Activated CD8-positive, alpha-beta memory T cell treated with anti-CD3 and anti-CD28 coated beads for 4 hours (primary cell): Measurements from ENCODE around the gene PLCH2.

Experiments used
- DNase-seq, 2 donors: peaks; one replicate each; pipeline ENCODE4 v3.0.0-alpha.2; 2020; ENCODE audit warnings: low read depth in 2 of 2

PLCH2 gene, protein sequence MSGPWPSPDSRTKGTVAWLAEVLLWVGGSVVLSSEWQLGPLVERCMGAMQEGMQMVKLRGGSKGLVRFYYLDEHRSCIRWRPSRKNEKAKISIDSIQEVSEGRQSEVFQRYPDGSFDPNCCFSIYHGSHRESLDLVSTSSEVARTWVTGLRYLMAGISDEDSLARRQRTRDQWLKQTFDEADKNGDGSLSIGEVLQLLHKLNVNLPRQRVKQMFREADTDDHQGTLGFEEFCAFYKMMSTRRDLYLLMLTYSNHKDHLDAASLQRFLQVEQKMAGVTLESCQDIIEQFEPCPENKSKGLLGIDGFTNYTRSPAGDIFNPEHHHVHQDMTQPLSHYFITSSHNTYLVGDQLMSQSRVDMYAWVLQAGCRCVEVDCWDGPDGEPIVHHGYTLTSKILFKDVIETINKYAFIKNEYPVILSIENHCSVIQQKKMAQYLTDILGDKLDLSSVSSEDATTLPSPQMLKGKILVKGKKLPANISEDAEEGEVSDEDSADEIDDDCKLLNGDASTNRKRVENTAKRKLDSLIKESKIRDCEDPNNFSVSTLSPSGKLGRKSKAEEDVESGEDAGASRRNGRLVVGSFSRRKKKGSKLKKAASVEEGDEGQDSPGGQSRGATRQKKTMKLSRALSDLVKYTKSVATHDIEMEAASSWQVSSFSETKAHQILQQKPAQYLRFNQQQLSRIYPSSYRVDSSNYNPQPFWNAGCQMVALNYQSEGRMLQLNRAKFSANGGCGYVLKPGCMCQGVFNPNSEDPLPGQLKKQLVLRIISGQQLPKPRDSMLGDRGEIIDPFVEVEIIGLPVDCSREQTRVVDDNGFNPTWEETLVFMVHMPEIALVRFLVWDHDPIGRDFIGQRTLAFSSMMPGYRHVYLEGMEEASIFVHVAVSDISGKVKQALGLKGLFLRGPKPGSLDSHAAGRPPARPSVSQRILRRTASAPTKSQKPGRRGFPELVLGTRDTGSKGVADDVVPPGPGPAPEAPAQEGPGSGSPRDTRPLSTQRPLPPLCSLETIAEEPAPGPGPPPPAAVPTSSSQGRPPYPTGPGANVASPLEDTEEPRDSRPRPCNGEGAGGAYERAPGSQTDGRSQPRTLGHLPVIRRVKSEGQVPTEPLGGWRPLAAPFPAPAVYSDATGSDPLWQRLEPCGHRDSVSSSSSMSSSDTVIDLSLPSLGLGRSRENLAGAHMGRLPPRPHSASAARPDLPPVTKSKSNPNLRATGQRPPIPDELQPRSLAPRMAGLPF (N-terminal part only)

DNA sequence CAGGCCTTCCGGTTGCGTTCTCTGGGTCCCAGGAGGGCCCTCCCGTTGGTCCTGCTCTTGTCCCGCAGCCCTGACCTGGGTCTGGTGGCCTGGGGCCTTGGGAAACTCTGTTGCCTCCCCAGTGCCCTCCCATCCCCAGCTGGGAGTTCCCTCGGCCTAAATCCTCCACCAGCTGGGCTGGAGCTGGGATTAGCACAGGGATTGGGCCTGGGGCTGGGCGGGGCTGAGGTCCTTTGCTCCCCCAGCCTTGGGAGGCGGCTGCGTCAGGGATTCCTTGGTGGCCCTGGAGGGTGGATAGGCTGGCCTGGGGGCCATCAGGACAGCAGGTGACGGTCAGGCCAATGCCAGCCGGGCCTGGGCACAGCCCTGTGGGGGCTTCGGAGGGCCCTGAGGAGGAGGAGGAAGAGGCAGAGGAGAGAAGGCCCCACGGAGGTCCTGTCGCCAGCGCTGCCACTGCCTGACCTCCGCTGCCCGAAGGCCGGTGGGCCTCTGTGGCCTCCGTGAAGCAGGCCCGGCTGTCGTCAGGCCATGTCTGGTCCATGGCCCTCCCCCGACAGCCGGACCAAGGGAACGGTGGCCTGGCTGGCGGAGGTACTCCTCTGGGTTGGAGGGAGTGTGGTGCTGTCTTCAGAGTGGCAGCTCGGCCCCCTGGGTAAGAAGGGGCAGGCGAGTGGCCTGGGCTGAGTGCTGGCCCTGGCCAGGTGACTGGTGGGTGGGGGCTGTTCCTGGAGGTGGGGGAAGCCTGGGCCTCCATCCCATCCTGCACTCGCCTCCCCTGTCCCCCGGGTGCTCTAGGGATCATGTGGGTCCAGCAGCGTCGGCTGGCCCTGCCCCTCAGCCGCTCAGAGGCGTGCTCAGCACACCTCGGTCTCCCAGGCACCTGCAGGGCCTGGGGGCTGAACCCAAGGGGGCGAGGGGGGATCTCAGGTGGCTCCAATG is at the start of gene PLCH2:
Gene PLCH2, plus strand, starts transcription at position 229 of the 939 bp plus-strand sequence. Its CDS starts 300 bp downstream, at position 529.
- DNase-seq = no peak

DNA sequence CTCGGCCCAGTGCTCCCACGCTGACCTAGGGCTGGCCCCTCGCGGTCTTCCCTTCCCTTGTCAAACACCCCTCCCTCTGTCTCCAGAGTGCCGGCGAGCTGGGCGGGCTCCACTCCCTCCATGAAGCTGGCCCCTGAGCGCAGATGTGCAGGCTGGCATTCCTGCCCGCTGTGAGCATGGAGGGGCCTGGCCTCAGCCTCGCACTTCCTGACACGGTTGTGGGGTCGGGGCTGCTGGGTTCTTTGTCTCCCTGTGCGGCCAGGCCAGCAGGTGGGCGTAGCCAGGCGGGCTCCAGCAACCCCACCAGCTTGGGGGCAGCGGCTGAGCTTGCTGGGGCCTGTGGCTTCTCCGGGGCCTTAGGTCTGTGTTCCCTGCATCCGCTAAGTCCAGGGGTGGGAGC is 49.5 kb upstream of the PLCH2 start:
- DNase-seq = no peak

DNA sequence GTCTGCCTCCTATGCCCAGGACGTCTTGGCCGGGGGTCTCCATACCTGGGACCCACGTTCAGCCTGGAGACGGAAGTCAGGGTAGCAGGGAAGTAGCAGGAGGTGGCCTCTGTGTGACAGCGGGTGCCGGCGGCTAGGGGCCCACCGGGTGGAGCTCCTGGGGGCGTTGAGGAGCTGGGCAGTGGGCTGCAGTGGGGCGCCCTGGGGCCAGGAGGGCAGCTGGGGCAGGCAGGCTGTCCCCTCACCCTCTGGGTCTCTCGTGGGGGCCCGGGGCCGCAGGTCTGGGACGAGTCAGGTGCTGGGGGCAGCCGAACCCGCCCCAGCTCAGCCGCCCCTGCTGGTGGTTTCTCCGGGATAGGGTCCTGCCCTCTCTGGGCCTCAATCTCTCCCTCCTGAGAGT is 49.0 kb upstream of the PLCH2 start:
- DNase-seq = no peak

DNA sequence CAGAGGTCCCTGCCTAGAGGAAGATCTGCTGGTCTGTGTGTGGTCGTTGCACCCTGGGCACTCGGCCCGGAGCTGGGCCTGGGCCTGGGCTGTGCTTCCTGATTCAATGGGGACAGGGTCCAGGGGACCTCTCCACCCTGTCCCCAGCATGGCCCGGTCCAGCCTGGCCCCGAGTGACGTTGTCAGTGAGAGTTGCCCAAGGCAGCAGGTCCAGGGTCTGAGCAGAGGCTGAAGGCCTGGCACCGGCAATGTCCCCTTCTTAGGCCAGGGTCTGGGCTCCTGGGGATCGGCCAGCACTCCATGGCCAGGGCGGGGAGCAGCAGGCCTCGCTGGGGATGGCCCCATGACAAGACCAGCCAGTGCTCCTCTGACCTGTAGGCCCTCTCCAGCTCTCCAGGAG is 48.1 kb upstream of the PLCH2 start:
- no peak for DNase-seq

DNA sequence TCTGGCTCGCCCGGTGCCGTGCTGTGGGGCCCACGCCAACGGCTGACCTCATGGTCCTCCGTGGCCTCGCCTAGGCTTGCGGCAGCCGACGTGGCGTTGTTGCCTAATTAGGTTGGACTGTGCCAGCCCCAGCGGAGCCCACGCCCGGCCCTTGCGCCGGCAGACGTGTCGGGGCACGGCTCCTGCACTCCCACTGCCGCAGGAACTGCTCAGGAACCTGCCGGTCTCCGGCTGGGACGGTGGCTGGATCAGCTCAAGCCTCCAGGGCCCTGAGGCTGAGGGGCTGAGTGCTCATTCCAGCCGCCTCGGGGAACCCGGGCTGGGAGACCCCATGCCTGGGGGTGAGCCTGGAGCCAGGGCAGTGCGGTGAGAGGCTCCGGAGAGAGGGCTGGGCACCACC is 47.6 kb upstream of the PLCH2 start:
- no peak for DNase-seq

DNA sequence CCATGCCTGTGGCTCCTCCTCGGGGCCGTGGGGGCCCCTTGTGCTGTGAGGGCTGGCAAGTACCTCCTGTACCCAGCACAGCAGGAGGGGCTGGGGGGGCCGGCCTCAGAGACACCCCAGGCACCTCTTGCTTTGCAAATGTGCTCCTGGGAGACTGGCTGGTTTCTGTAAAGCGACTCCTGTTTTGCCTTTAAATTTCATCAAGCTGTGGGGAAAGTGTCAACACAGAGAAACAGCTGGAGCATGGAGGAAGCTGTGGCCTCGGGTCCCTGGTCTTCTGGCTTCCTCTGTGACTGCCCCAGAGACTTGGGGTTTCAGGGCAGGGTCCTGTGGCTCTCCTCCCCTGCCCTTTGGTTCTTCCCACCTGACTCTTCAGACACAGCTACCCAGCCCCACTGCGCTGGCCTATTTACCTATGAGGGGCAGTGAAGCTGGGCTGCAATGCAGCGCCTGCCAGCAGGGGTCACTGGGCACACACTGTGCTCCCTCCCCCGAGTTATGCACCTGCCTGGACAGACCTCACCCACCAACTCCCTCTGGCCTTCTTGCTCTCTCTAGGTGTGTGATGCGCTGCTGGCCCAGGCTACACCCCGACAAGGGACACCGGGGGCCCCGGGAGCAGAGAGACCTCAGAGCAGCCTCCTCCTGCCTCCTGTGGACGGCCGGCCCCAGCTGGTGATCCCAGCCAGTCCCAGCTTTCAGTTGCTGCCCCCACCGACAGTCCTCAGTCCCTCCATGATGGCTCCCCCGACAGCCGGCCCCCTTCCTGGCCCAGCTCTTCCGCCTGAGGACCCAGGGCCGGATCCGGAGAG is 46.1 kb upstream of the PLCH2 start:
- DNase-seq = no peak

DNA sequence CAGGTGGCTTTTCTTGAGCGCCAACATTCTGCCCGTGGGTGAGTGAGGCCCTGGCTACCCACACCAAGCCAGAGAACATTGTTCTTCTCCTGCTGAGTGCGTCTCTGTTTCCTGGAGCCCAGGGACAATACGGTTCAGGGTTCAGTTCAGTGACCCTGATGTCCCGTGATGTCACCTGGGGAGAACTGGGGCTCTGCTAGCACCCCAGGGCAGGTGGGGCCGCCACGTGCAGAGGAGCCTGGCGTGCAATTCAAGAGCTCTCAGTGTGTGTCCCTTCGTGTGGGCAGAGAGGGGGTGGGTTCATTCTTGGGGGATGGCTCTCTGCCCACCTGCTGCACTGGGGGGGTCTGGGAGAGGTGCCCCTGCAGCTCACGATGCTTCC is 45.5 kb upstream of the PLCH2 start:
- DNase-seq = no peak

DNA sequence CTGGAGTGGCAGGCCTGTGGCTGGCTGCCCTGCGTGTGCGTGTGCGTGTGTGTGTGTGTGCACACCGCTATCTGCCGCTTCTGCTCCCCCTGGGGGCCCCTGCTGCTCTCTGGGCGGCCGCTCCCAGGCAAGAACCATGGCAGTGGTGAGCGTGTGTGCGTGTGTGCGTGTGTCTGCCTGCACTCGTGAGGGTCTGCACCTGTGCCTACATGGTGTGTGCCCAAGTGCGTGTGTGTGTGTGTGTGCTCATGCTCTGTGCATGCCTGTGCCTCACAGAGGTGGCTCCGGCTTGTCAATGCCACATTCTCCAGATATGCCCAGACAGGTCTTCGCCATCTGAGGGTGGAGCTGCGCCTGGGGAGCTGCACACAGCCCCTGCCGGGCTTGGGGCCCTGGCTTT is 45.0 kb upstream of the PLCH2 start:
- no peak for DNase-seq

DNA sequence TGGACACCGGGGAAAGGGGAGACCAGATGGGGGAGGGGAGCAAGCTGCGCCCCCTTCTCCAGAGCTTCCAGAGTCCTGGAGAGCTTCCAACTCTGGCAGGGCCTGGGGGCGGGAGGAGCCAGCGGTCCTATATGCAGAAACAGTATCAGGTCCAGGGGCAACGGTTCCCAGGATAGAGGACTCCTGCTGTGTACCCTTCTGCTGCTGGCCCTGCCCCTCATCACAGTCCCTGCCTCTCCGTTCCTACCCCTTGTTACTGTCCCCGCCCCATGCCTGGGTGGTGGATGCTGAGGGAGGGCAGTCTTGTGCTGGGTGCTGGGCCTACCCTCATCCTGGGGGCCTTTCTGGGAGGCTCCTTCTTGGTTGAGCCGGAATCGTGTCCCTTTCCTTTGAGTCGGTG is 44.6 kb upstream of the PLCH2 start:
- no peak for DNase-seq

DNA sequence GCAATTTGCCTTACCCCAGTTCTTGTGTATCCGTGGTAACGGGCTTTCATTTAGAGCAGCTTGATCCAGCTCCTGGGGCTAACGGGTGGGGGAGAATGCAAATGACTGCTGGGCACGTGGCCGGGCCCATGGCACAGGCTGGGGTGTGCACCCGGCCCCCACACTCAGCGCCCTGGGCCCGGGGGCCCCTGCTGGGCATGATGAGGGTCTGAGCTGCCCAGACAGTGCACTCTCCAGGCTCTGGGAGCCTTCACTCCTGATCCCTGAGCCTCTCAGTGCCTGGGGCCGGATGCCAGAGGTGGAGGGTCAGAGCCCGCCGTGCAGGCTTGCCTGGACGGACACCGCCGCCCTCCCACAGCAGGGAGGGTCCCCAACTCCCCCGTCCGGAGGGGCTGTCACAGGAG is 43.6 kb upstream of the PLCH2 start:
- no peak for DNase-seq

DNA sequence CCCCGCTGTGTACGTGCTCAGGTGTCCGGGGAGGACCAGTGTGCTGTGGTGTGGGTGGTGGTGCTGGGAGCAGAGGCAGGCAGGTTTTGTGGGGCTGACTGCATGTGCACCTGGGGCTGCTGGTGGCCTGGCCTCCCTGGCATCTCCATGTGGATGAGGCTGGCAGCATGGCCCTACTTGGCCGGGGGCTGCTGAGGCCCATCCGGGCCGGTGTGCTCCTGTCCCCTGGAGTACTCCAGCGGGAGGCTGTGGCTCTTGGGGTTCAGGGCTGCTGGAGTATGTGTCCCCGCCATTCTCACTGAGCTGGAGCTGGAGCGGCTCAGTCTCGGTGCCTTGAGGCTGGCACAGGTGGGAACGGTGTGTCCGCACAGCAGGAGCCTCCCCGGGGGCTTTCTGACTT is 42.9 kb upstream of the PLCH2 start:
- DNase-seq = no peak

DNA sequence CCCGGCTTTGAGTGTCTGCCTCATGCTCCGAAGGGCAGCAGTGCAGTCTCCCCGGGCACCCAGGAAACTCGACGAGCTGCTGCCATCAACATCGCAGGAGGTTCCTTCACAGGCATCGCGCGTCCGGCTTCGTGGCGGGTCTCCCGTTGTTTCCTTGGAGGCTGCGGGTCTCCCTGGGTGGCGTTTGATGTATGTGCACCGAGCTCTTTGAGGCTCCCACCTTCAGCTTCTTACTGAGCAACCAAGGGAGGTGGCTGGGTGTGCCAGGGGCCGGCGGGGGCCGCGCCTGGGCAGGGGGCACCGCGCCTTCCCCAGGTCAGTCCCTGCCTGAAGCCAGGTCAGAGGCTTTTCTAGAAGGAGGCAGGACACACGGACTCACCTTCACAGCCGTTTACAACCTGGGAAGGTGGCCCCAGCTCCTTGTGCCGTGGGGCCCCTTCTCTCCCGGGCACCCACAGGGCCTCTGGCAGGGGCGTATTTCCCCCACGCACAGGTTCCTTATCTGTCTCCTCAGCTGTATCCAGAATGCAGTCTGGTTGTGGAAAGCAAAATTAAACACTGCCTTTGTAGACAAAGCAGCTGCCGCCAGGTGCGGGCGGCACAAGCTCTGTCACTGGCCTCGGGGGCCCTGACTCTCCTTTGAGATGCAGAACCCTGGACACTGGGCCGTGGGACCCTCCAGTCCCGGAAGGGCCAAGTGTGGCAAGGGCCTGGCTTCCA is 42.0 kb upstream of the PLCH2 start:
- no peak for DNase-seq

DNA sequence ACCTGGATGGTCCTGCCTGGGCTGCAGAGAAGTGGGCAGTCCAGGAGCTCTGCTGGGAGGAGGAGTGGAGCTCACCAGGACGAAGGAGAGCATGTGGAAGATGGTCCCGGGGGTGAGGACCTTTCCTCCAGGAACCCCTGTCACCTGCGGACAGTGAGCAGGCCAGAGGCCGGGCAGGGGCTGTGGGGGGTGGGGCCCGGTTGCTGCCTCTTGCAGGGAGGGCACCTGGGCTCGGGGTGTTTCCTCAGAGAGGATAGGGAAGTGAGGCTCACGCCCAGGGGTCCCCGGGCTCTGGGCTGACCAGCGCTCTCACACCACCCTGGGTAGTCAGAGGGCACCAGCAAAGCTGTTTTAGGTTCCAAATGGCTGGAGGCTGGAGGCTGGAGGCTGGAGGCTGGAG is 41.0 kb upstream of the PLCH2 start:
- DNase-seq = no peak

DNA sequence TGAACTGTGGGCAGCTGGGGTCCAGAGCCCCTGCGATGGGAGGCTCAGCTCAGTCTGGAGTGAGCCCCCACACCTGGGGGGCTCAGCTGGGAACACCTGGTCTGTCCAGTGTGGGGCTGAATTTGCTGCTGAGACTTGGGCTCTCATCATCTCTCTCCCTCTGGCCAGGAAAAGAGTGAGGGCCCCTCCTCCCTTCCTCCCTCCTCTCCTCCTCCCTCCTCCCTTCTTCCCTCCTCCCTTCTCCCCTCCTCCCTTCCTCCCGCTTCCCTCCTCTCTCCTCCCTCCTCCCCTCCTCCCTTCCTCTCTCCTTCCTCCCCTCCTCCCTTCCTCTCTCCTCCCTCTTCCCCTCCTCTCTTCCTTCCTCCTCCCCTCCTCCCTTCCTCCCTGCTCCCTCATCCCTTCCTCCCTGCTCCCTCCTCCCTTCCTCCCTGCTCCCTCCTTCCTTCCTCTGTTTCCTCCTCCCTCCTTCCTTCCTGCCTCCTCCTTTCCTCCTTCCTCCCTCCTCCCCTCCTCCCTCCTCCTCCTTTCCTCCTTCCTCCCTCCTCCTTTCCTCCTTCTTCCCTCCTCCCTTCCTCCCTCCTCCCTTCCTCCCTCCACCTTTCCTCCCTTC is 40.2 kb upstream of the PLCH2 start:
- DNase-seq = no peak

DNA sequence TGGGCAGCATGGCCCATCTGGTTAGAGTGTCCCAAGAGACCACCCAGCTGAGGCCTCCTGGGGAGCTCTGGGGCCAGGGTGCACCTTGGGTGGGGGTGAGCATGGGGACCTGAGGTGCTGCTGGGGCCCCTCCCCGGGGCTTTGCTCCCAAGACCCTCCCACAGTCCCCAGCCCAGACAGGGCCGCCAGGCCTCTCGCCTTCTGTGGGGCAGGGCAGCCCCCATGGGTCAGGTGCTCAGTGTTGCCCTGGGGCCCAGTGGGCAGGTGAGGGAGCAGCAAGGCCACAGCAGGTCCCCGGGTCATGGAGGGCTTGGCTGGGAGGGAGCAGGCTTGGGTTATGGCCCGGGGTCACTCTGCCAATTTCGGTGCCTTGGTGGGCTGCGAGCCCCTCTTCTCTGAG is 39.2 kb upstream of the PLCH2 start:
- no peak for DNase-seq

DNA sequence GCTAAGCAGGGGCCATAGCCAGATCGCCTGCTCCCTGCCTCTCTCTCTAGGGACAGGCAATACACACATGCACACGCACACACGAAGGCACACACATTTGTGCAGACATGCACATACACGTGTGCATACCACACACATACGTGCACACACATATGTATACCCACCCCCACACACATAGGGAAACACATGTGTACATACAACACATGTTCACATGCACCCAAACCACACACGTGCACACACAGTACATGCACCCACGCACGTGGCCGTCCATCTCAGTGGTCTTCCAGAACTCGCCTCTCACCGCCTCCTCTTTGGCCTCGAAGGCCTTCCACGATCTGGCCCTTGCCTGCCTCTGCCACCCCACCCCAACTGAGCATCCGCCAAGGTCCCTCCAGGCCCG is 38.5 kb upstream of the PLCH2 start:
- no peak for DNase-seq

DNA sequence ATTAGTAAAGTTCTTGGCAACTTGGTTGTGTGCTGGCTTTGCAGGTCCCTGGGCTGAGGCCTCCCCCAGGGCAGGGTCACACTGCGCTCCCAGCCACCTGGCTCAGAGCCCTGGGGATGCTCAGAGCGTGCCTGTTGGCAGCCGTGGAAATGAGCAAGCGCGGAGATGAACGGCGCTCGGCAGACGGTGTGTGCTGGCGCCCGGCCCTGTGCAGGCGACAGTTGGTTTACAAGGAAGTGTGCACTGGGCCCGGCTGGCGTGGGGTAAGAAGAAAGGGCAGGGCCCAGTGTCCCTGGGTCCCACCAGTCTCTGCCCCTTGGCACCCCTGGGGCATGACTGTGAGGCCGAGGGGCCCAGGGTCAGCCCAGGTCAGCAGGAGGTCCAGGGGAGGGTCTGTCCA is 38.1 kb upstream of the PLCH2 start:
- no peak for DNase-seq

DNA sequence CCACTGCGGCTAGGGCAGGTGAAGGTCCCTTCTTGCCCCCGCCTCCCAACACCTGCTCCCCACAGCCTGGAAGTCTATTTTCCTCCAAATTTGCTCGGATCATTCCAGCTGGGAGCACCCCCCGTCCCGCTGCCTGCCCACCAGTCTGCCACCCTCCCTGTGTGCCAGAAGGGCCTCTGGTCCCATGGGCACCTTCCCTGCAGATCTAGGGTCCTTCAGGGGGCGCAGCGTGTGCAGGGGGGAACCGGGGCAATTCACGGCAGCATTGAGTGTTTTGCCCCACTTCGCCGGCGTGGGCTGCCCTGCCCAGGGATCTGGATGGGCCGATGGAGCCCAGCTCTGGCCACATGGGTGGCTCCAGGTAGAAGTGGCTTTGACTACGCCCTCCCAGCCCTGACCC is 37.4 kb upstream of the PLCH2 start:
- DNase-seq = no peak

DNA sequence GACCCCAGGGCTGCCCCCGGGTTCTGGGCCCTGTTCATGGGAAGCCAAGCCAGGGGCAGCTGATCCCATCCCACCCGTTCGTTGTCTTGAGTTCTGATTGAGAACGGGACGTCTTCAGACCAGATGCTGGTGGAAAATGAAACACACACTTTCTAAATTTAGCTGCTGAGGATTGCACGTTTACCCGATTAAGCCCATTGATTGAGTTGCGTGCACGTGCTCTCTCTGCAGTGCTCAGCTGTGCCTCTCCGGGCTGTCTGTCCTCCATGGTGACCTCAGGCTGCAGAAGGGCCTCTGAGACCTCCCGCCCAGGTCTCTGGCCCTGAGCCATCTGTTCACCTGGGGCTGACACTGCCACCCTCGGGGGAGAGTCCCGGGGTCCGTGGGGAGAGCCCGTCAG is 36.7 kb upstream of the PLCH2 start:
- no peak for DNase-seq
